ENCODE results near the gene PAPOLA. TPM values are rescaled to one million over a fixed set of nuclear protein-coding genes. Genes with fewer than 3 reads are reported as not detected.

Gene PAPOLA
- total RNA-seq, 1 donor from 2014 or later, result 188 TPM

GRCh38 chr14:96574633-96575632, 72.8 kb downstream of the PAPOLA start:
- H3K27me3 Mint-ChIP-seq (ENCODE audit: low read depth, unreplicated experiment), result no peaks in the 10 kb centered on the region
- peaks cover 2% of the 10 kb centered on the region for H3K36me3 Mint-ChIP-seq (ENCODE audit: low read depth, unreplicated experiment)
- no peak overlapping the region for H3K27ac Mint-ChIP-seq (ENCODE audit: unreplicated experiment)
- H3K4me3 ChIP-seq (ENCODE audit: insufficient read depth, low read depth, low read length), result no peak overlapping the region
- H3K27ac ChIP-seq (ENCODE audit: low read depth, low read length), result peak overlapping the region; percentile 49
- DNase-seq (ENCODE audit: low read depth) (peak; percentile 72), FAIRE-seq (no peak)
- H3K27me3 ChIP-seq (ENCODE audit: insufficient read depth, low read length), result no peaks in the 10 kb centered on the region
- no peaks in the 10 kb centered on the region for H3K36me3 ChIP-seq (ENCODE audit: insufficient read depth, low read length)
- TF ChIP-seq, protein P1, sequence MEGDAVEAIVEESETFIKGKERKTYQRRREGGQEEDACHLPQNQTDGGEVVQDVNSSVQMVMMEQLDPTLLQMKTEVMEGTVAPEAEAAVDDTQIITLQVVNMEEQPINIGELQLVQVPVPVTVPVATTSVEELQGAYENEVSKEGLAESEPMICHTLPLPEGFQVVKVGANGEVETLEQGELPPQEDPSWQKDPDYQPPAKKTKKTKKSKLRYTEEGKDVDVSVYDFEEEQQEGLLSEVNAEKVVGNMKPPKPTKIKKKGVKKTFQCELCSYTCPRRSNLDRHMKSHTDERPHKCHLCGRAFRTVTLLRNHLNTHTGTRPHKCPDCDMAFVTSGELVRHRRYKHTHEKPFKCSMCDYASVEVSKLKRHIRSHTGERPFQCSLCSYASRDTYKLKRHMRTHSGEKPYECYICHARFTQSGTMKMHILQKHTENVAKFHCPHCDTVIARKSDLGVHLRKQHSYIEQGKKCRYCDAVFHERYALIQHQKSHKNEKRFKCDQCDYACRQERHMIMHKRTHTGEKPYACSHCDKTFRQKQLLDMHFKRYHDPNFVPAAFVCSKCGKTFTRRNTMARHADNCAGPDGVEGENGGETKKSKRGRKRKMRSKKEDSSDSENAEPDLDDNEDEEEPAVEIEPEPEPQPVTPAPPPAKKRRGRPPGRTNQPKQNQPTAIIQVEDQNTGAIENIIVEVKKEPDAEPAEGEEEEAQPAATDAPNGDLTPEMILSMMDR (IDR thresholded peaks at IDR 0.05; ENCODE audit: insufficient read depth, low read depth, low read length), result no peak
- no peak for TF ChIP-seq EZH2 (IDR thresholded peaks at IDR 0.05; ENCODE audit: insufficient read depth, low read length)
- H3K9me3 Mint-ChIP-seq (ENCODE audit: unreplicated experiment), result no peaks in the 10 kb centered on the region
- peaks cover 14% of the 10 kb centered on the region for H3K4me1 Mint-ChIP-seq (ENCODE audit: low read depth, unreplicated experiment)
- H4K20me1 ChIP-seq (ENCODE audit: insufficient read depth, low read length), result peaks cover 25% of the 10 kb centered on the region
- no peaks in the 10 kb centered on the region for H3K79me2 ChIP-seq (ENCODE audit: insufficient read depth, low read length)
- H3K4me1 ChIP-seq (ENCODE audit: insufficient read depth, low read length), result peaks cover 13% of the 10 kb centered on the region
- H2AFZ ChIP-seq (ENCODE audit: low read depth, low read length), result no peak overlapping the region
- H3K4me3 Mint-ChIP-seq (ENCODE audit: unreplicated experiment), result no peak overlapping the region
- H3K4me2 ChIP-seq (ENCODE audit: low read length), result peak overlapping the region; percentile 59
- peak overlapping the region; percentile 21 for H3K9ac ChIP-seq (ENCODE audit: low read length)
- H3K9me3 ChIP-seq (ENCODE audit: insufficient read depth, low read depth, low read length), result no peaks in the 10 kb centered on the region

DNA sequence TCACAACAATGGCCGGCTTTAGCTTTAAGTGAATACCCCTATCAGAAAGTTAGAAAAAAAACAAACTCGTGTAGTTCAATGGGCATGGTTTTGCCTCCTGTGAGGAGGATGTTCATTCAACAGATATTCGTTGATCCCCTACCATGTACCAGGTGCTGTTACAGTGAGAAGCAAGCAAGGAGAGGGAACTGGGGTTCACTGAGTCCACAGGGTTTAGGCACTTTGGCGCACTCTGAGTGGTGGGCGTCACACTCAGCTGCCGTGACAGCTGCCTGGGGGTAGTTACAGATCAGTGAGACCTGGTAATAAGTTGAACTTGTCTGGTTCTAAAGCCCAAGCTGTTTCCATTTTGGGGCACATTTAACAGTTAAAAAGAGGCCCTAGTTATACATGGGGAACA, 74.2 kb downstream of the PAPOLA start:
- DNase-seq (ENCODE audit: low read depth), result no peak
- Histone ChIP-seq H3K9me3 (ENCODE audit: insufficient read depth, low read depth, low read length) (no peaks in the 10 kb centered on the region), H3K36me3 (ENCODE audit: insufficient read depth, low read length) (no peaks in the 10 kb centered on the region), H3K9ac (ENCODE audit: low read length) (no peak overlapping the region), H3K27ac (ENCODE audit: low read depth, low read length) (no peak overlapping the region), H3K79me2 (ENCODE audit: insufficient read depth, low read length) (no peaks in the 10 kb centered on the region), H2AFZ (ENCODE audit: low read depth, low read length) (no peak overlapping the region), H4K20me1 (ENCODE audit: insufficient read depth, low read length) (peaks cover 21% of the 10 kb centered on the region), H3K4me3 (ENCODE audit: insufficient read depth, low read depth, low read length) (no peak overlapping the region), H3K4me1 (ENCODE audit: insufficient read depth, low read length) (peaks cover 13% of the 10 kb centered on the region), H3K4me2 (ENCODE audit: low read length) (no peak overlapping the region), H3K27me3 (ENCODE audit: insufficient read depth, low read length) (no peaks in the 10 kb centered on the region)
- Mint-ChIP-seq H3K27me3 (ENCODE audit: low read depth, unreplicated experiment) (no peaks in the 10 kb centered on the region), H3K4me3 (ENCODE audit: unreplicated experiment) (no peak overlapping the region), H3K4me1 (ENCODE audit: low read depth, unreplicated experiment) (peaks cover 14% of the 10 kb centered on the region), H3K27ac (ENCODE audit: unreplicated experiment) (no peak overlapping the region), H3K9me3 (ENCODE audit: unreplicated experiment) (no peaks in the 10 kb centered on the region), H3K36me3 (ENCODE audit: low read depth, unreplicated experiment) (peaks cover 2% of the 10 kb centered on the region)
- FAIRE-seq, result no peak
- TF ChIP-seq, protein P1 (IDR thresholded peaks at IDR 0.05; ENCODE audit: insufficient read depth, low read depth, low read length), result no peak
- TF ChIP-seq EZH2 (IDR thresholded peaks at IDR 0.05; ENCODE audit: insufficient read depth, low read length), result no peak

DNA sequence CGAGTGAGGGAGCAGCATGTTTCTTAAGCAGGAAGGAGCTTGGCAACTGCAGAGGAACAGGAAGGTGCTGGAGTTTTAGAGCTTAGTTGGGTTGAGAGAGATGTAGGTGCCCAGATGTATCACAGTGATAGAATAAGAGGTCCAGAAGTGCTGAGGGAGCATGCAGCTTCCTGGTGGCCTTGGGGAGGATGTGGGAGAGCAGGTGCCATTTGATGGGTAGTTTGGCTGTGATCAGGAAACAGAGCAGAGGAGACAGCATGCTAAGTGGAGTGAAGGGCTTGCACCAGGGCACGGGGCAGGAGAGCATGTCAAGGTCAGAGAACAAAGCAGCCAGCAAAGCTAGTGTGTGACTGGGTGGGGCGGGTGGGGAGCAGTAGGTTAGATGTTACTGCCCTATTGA, 74.8 kb downstream of the PAPOLA start:
- no peak overlapping the region for H3K9ac ChIP-seq (ENCODE audit: low read length)

More for the DNA sequence above, 74.8 kb downstream of the PAPOLA start:
- H3K27me3 Mint-ChIP-seq (ENCODE audit: low read depth, unreplicated experiment), result no peaks in the 10 kb centered on the region
- Histone ChIP-seq H3K36me3 (ENCODE audit: insufficient read depth, low read length) (no peaks in the 10 kb centered on the region), H3K4me3 (ENCODE audit: insufficient read depth, low read depth, low read length) (no peak overlapping the region), H3K27me3 (ENCODE audit: insufficient read depth, low read length) (no peaks in the 10 kb centered on the region), H3K9me3 (ENCODE audit: insufficient read depth, low read depth, low read length) (no peaks in the 10 kb centered on the region), H3K4me1 (ENCODE audit: insufficient read depth, low read length) (peaks cover 13% of the 10 kb centered on the region), H4K20me1 (ENCODE audit: insufficient read depth, low read length) (peaks cover 21% of the 10 kb centered on the region), H3K27ac (ENCODE audit: low read depth, low read length) (no peak overlapping the region), H3K79me2 (ENCODE audit: insufficient read depth, low read length) (no peaks in the 10 kb centered on the region), H2AFZ (ENCODE audit: low read depth, low read length) (no peak overlapping the region), H3K4me2 (ENCODE audit: low read length) (no peak overlapping the region)
- FAIRE-seq, result no peak
- H3K4me1 Mint-ChIP-seq (ENCODE audit: low read depth, unreplicated experiment), result peaks cover 14% of the 10 kb centered on the region
- no peaks in the 10 kb centered on the region for H3K9me3 Mint-ChIP-seq (ENCODE audit: unreplicated experiment)
- no peak overlapping the region for H3K27ac Mint-ChIP-seq (ENCODE audit: unreplicated experiment)
- no peak for DNase-seq (ENCODE audit: low read depth)
- H3K4me3 Mint-ChIP-seq (ENCODE audit: unreplicated experiment), result no peak overlapping the region
- H3K36me3 Mint-ChIP-seq (ENCODE audit: low read depth, unreplicated experiment), result peaks cover 2% of the 10 kb centered on the region
- TF ChIP-seq, protein P1 (IDR thresholded peaks at IDR 0.05; ENCODE audit: insufficient read depth, low read depth, low read length), result no peak
- TF ChIP-seq EZH2 (IDR thresholded peaks at IDR 0.05; ENCODE audit: insufficient read depth, low read length), result no peak
